HG03108 (cell line): Measurements from ENCODE around the gene BCR.

Source experiments
- ATAC-seq: cut with Tn5 transposase; IDR thresholded peaks from one replicate; pipeline ENCODE4 v1.9.1; 2021; ENCODE audit warnings: moderate library complexity; ENCODE audit not compliant: unreplicated experiment

Gene BCR

GRCh38 chr22:23242473-23243001 lies 62.2 kb downstream of the BCR start:
- no peak for ATAC-seq

GRCh38 chr22:23243006-23243573 lies 62.8 kb downstream of the BCR start:
- no peak for ATAC-seq

- ATAC-seq = no peak
Observed at GRCh38 chr22:23243859-23244689, 63.8 kb downstream of the BCR start.

GRCh38 chr22:23244690-23245044 lies 64.4 kb downstream of the BCR start:
- ATAC-seq = no peak

- no peak for ATAC-seq
Observed at GRCh38 chr22:23245045-23245798, 64.9 kb downstream of the BCR start.

GRCh38 chr22:23245799-23246136 lies 65.5 kb downstream of the BCR start:
- ATAC-seq = no peak

- no peak for ATAC-seq
Observed at GRCh38 chr22:23246982-23247766, 66.9 kb downstream of the BCR start.

- no peak for ATAC-seq
Observed at GRCh38 chr22:23248583-23248982, 68.3 kb downstream of the BCR start.

GRCh38 chr22:23250056-23250784 lies 69.9 kb downstream of the BCR start:
- no peak for ATAC-seq

GRCh38 chr22:23250785-23251363 lies 70.6 kb downstream of the BCR start:
- no peak for ATAC-seq

GRCh38 chr22:23251445-23252093 lies 71.3 kb downstream of the BCR start:
- ATAC-seq = no peak

- ATAC-seq = no peak
Observed at GRCh38 chr22:23253475-23254055, 73.3 kb downstream of the BCR start.

GRCh38 chr22:23255506-23256170 lies 75.3 kb downstream of the BCR start:
- no peak for ATAC-seq

- ATAC-seq = no peak
Observed at GRCh38 chr22:23256171-23256932, 76.0 kb downstream of the BCR start.

- ATAC-seq = no peak
Observed at GRCh38 chr22:23256986-23257888, 76.9 kb downstream of the BCR start.

- no peak for ATAC-seq
Observed at GRCh38 chr22:23257889-23258825, 77.8 kb downstream of the BCR start.
